ENCODE data around the gene NME7.
"Not testable (repeated sequence)": the region's sequence is repeated elsewhere in the genome, so short reads cannot be mapped to it uniquely, and the experiment has no call there.

The NME7 gene

DNA sequence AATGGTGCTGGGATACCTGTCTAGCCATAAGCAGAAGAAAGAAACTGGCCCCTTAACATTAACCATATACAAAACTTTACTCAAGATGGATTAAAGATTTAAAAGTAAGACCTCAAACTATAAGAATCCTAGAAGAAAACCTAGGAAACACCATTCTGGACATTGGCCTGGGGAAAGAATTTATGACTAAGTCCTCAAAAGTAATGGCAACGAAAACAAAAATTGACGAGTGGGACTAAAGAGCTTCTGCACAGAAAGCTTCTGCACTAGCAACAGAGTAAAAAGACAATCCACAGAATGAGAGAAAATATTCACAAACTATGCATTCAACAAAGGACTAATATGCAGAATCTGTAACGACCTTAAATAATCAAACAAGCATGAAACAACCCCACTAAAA is 66.7 kb downstream of the NME7 start:
- DNase-seq = no peak

DNA sequence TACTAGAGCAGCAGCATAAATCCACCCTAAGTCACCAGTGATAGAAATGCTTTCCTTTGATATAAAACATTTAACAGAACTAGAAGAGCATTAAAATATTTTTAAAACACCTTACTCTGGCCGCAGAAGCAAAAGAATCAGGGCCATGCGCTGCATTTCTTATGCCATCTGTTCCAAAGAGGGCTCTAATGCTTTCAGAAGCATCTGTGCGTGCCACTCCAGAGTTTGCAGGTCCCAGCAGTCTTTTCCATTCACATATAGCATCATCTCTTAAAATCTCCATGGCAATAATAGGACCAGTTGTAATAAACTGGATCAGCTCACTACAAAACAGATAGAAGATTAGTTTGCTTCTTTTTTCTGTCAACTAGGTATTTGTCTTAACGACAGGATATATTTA is 69.2 kb downstream of the NME7 start:
- no peak for DNase-seq

DNA sequence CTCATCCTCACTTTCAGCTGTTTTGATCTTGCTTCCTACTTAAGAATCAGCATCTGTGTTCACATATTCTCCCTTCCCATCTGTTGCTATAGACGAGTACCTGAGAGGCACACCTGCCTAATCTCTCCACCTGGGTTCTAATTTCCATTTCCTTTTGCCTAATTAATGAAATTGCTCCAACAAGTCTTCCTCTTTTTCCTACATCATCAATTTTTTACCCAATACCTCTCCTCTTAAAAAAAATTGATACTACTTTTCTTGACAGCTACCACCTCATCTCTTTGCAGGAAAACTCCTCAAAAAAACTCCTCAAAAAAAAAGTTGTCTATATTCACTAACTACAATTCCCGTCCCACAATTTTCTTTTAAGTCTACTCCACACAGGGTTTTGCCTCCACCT is 71.8 kb downstream of the NME7 start:
- DNase-seq = no peak

DNA sequence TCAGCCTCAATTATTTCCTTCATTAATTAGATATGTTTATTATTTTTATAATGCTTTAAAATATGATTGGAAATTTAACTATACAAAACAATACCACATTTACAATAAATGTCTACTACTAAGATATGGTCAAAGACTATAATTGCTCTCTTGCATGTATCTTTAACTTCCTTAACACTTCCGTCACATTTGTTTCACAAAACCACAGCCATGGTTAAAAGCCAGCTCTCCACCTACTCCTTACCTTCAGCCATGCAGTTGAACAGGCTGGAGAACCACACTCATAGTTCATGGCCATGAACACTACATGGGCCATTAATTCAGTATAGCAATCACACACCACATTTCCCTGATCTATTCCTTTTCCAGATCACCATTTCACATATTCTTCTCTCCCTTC is 72.2 kb downstream of the NME7 start:
- DNase-seq = no peak

DNA sequence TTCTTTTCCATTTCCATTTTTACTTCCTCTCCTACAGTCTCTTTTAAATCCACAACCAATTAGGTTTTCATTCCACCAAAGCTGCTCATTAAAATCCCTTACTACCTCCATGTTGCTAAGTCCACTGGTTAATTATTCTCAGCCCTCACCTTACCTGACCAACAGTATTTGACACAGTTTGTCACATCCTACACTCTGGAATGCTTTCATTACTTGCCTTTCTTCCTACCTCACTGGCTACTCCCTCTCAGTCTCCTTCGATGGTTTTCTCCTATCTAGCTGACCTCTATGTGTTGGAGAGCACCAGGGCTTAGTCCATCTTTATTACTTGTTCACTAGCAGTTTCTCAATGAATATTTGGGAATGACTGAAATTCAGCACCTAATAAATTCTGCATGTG is 78.6 kb downstream of the NME7 start:
- no peak for DNase-seq

DNA sequence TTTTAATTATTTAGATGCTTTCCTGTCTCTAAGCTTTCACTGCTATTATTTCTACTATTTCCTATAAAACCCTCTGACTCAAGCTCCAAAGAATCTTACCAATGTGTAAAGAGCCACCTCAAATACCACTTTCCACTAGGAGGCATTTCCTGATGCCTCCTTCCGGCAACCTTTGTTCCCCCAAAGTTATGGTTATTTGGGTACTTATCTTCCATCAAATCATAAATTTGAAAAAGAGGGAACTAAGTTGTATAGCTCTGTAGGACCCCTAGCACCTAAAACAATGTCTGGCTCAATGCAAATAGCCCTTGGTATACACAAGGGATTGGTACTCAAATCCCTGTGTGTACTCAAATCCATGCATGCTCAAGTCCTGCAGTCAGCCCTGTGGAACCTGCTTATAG is 79.6 kb downstream of the NME7 start:
- DNase-seq = peak; percentile 3

DNA sequence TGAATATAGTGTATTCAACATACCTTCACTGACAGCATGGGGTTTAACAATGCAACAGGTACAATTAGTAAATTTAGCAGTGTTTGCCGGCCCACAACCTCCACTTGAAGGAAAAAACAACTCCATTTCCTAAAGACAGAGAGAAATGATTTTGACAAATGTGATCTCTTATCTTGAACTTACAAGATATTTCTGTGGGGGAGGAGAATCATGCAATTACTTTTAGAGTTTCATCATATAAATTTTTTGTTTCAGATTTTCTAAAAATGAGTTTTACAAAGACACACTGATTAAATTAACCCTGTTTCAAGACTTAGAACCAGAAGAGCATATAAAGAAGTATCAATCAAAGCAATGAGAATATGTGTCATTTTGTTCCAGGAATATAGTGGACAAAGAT is 80.3 kb downstream of the NME7 start:
- no peak for DNase-seq

DNA sequence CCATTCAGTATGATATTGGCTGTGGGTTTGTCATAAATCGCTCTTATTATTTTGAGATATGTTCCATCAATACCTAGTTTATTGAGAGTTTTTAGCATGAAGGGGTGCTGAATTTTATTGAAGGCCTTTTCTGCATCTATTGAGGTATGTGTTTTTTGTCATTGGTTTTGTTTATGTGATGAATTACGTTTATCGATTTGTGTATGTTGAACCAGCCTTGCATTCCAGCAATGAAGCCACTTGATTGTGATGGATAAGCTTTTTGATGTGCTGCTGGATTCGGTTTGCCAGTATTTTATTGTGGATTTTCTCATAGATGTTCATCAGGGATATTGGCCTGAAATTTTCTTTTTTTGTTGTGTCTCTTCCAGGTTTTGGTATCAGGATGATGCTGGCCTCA is 86.0 kb downstream of the NME7 start:
- DNase-seq = not testable (repeated sequence)

DNA sequence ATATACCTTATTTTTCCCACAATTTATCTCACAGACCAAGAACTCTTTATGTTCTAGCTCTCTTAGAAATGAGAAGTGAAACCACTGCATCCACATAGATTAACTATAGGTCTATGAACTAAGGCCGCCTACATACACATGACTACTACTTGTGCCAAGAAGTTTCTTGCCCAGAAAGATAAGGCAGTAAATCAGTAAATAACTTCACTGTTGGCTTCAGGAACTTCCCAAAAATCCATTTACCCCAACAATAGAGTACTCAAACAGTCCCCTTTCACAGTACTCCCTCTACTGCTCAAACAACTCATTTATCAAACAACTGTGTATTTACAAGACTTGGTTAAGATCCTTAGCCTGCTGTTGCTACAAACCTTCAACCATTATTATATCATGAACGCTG is 96.5 kb downstream of the NME7 start:
- no peak for DNase-seq

DNA sequence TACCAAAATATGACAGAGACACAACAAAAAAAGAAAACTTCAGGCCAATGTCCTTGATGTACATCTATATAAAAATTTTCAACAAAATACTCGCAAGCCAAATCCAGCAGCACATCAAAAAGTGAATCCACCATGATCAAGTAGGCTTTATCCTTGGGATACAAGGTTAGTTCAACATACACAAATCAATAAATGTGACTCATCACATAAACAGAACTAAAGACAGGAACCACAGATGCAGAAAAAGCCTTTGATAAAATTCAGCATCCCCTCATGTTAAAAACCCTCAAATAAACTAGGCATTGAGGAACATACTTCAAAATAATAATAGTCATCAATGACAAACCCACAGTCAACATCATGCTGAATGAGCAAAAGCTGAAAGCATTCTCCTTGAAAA is 101.5 kb downstream of the NME7 start:
- DNase-seq = no peak

DNA sequence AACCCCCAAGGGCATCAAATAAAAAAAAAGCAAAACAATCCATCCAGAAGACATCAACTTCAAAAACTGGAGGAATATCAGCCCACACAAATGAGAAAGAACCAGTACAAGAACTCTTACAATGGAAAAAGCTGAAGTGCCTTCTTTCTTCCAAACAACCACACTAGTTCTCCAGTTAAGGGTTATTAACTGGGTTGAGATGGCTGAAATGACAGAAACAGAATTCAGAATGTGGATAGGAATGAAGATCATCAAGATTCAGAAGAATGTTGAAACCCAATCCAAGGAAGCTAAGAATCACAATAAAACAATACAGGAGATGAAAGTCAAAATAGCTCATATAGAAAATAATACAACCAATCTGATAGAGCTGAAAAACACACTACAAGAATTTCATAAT is 104.5 kb downstream of the NME7 start:
- no peak for DNase-seq

DNA sequence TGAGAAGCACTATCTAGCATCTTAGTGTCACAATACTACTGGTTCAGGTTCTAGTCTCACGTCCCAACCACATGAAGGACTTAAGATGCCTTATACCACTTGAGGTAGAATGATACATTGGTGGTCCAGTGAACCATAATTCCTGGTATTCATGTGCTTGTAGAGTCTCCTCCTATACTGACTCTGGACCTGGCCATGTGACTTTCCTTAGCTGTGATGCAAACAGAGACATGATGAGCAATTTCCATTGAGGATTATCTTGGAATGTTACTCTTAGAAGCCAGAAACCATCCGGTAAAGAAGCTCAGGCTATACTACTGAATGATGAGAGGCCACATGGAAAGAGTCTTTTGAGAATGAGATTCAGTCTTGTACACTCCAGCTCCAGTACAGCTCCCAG is 105.7 kb downstream of the NME7 start:
- no peak for DNase-seq

DNA sequence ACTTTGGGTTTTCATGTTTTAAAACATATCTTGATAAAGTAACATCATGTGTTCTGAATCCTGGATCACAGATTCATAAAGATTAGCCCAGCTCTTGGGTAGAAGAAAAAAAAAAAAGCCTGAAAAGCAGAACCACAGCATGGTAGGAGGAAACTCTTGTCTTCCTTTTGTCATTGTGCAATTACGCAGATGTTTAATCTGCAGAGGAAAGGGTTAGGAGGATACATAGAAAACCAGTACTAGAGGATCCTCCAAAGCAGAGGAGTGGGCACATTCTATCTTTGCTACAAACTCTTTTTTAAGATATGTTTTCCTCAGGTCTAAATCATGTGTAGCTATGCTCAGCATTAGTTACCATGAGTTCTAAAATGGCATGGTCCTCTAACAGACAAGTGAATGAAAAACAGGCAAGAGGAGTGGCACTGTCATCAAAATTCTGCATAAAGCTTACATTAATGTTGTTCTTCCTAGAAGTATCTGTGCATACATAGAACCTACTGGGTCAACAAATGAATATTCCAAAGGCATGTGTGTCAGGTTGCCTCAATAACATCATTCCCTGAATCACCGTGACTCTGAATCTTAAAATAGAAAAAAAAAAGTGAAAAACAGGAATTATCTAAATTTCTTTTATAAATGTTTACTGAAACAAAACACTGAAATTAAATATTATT is 107.0 kb downstream of the NME7 start:
- DNase-seq = no peak

DNA sequence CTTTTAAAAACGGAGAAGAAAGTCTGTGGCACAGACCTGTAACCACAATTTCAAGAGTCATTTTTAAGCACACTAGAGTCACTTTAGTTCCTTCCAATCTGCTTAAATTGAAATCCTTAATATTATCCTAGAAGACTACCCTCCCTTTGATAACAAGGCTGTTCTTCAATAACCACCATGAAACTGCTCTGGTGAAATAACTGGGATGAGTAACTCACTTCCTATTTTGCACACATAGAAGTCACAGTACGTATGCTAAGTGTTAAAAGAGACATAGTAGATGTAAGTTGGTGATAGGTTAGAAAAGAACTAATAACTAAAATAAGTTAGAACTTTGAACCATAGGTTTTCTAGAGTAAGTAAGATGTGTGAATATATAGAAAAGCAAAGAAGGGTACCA is 107.8 kb downstream of the NME7 start:
- no peak for DNase-seq

DNA sequence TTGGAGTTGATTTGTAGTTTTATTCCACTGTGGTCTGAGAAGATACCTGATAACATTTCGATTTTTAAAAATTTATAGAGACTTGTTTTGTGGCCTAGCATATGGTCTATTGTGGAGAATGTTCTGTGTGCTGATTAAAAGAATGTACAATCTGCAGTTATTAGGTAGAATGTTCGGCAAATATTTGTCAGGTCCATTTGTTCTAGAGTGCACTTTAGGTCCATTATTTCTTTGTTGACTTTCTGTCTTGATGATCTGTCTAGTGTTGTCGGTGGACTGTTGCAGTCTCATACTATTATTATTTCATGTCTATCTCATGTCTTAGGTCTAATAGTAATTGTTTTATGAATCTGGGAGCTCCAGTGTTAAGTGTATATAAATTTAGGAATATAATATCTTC is 116.8 kb downstream of the NME7 start:
- DNase-seq = no peak

DNA sequence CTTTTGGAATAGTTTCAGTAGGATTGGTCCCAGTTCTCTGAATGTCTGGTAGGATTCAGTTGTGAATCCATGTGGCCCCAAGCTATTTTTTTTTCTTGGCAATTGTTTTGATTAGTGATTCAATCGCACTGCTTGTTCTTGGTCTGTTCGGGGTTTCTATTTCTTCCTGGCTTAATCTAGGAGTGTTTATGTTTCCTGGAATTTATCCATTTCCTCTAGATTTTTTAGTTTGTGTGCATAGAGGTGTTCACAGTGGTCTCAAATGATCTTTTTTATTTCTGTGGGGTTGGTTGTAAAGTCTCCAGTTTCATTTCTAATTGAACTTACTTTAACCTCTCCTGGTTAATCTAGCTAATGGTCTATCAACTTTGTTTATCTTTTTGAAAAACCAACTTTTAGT is 117.6 kb downstream of the NME7 start:
- no peak for DNase-seq

DNA sequence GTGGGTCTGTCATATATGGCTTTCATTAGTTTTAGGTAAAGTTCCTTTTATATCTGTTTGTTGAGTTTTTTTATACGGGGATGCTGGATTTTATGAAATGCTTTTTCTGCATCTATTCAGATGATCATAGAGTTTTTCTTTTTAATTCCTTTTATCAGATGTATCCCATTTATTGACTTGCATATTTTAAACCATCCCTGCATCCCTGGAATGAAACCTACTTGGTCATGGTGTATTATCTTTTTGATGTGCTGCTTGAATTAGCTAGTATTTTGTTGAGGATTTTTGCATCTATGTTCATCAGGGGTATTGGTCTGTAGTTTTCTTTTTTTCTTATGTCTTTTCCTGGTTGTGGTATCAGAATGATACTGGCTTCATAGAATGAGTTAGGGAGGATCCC is 118.0 kb downstream of the NME7 start:
- DNase-seq = no peak

DNA sequence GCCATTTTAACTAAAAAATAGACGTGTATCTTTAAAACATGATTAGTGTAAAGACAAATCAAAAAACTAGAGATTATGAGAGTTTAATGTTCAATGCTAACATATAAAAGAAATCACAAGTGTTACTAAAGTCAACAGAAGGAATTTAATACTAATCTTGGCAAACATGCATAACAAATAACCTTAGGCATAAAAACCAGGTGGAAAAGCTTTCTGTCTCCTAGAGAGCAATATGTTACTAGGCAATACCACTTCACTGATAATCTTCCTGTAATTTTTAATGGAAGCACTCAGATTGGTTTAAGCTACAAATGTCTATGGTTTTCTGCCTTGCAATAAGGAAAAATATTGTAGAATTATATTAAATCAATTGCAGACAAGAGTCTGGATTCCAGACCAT is 121.9 kb downstream of the NME7 start:
- no peak for DNase-seq

DNA sequence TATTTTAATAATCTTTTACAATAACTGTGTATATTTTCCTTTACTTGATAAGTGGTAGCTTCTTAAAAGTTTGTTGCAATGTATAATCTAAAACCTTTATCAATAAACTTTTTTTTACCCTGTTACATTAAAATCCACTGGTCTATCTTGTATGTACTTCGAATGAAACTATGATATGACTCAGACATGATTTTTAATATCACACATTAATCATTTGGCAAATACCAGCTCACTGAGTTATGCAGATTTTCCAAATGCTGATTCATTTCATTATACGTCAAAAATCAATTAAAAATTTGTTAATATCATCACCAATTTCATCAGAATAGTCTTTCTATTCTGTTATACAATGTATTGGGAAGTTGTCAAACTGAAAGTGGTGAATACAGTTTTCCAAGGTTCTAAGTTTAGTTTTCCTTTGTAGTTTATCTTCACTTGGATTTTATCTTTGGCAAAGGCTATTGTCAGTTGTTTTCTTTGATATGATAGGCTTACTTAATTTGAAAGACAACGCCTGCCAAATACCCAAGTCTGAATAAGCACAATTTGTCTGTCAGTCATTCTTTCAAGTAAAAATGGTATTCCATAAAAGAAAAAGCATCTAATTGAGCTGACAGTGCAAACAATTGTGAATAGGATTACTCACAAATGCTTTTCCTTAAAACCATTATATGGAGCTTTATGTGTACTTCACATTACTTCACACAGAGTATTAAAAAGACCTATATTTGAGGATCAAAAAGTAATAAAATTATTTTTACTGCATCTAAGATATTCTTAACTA is 127.0 kb downstream of the NME7 start:
- no peak for DNase-seq

DNA sequence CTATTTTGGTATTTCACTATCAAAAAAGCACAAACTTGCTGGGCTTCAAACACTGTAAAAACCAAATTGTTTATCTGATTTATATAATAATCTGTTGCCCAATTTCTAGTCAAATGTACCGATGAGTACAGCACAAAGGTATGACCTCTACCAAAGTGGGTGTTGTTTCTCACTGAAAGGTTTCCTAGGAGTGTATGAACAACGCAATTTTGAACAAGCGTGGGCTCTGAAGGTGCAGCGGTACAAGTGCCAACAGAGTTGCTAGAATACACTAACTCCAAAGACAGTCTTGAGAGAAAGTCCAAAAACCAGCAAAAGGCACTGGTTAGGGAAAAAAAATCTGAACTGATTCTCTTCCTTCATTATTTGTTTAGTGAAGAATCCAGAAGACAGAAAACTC is 130.7 kb downstream of the NME7 start:
- DNase-seq = no peak

DNA sequence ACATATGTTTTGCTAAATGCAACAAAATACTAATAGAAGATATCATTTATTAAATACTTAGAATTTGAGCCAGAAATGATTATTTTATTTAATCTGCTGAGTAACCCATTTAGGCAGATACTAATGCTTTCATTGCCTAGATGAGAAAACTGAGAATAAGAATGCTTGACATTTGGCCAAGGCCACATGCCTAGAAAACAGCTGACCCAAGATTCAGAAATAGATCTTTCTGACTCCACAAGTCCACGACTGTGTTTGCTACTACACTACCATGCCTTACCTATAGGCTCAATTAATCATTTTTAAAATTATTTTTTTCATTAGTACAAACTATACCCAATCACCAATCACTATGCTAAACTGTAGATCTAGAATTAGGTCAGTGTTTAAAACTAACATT is 131.5 kb downstream of the NME7 start:
- DNase-seq = no peak

DNA sequence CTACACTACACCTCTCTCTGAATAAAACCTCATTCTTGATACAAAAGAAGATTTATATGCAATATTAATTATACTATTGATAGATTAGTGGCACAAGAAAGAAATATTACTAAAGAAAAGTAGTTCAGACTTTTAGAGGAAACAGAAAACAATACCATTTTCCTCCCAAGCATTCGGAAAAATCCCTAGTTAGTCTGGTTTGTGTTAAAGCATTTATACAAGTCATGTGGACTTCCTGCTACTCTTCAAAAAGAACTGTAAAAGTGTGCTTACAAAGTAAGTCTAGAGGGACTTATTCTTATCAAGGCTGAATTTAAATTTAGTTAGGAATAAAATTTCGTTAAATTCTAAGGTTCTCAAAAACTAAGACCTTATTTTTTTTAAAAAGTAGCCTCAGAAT is 132.0 kb downstream of the NME7 start:
- no peak for DNase-seq

DNA sequence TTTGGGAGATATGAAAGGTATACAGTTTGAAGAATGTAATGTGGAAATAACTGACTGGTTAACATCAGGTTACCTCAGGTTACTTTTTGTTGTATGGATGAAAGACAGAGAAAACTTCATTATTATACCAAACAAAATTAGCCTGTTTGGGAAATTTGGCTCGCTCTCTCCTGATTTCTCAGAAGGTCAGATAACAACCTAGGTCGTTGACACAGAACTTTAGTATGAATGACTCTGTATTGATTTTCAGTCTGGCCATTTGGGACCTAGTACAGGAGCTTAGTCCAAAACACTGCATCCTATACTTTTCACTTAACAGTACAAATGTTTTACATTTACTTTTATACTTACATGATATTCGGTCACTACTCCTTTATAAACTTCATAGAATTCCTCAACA is 132.8 kb downstream of the NME7 start:
- DNase-seq = no peak

DNA sequence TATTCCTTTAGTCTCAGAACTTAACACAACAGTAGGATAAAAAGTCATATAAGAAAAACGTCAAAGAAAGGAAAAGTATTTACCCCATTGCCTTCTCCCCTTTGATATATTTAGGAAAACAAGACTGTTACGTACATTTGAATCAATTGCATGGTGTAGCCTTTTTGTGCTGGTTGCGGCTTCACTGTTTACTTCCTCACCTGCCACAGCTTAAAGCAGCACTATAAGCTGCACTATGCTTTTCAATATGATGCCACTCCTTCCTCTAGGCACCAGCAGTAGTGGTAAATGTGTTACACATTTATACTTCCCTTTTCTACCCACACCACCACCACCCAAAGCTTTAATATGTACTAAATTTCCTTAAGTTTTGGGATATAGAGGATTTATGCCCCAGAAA is 150.0 kb downstream of the NME7 start:
- DNase-seq = no peak

DNA sequence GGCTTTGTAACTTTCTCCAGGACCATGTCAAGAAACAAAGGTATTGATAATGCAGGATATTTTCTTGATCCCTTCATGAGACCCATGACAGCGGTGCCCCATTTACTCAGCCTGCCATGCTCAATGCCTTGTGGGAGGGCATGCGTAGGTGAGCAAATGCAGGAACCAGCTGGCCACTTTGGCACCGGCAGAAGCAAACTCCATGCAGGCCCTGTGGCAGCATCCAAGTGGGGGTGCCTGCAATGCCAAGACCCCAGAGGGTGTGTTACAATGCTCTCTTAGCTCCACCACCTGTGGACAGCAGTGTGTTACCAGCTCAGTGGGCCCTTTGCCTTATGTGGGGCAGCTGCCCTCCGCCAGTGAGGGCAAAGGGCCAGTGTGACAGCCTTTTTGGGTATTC is 153.0 kb downstream of the NME7 start:
- DNase-seq = no peak

Measured in T1000 (cell line).